HG02588 (cell line): ENCODE measurements around the gene MMRN2.
"Not testable (repeated sequence)": the region's sequence is repeated elsewhere in the genome, so short reads cannot be mapped to it uniquely, and the experiment has no call there.

Experiments
- ATAC-seq: cut with Tn5 transposase; IDR thresholded peaks from one replicate; pipeline ENCODE4 v1.9.1; 2021; ENCODE audit warnings: mild to moderate bottlenecking, moderate library complexity; ENCODE audit not compliant: unreplicated experiment

The MMRN2 gene

DNA sequence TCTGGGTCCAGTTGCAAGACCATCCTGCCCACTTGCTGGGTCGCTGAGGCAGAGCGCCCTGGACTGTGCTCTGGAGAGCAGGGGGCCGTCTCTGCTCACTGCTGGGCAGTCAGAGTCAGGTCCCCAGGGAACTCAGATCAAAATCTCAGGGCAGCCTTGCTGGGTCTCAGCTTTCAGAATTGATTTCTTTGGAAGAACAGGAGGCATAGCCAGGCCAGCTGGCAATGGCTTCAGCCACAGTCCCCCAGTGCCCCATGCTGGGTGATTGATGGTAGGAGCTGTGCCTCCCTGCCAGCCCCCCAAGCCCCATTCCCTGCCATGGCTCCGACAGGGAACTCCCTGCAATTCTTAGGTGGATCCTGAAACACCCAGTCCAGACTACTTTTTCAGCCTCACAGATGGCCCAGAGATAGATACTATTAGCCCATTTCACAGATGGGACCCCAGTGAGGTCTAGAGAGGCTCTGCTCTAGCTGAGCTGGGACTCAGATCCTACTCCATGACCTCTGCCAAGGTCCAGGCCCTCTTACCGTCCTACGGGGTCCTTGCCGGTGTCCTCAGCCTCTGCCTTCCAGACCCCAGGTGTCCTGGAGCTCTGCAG, 467 bp downstream of the MMRN2 start:
- no peak for ATAC-seq

DNA sequence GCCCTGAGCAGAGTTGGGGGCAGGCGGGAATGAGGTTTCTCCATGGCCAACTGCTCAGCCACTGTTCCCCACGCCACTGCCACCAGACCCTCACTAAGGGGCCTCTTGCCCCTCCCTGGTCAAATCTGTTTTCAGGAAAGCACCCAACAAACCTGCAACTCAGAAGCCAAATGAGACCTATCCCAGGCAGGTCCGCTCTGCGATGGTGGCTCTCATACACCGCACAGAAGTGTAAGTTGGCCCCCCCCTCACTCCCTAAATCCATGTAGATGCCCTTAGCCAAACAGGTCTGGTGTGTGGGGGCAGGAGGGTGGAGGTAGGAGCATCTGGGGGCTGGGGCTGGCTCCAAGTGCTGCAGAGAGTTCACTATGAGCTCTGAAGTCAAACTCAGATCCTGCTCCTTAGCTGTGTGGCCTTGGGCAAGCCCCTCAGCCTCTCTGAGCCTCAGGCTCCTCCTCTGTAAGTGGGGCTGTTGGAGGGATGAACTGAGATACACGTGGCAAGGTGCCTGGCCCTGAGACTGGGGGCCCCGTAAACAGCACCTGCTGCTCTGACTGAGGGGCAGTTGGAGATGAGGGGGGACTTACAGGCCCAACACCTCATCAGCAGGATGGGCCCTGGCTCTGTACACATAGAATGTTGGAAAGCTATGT, 1.1 kb downstream of the MMRN2 start:
- ATAC-seq, result no peak

DNA sequence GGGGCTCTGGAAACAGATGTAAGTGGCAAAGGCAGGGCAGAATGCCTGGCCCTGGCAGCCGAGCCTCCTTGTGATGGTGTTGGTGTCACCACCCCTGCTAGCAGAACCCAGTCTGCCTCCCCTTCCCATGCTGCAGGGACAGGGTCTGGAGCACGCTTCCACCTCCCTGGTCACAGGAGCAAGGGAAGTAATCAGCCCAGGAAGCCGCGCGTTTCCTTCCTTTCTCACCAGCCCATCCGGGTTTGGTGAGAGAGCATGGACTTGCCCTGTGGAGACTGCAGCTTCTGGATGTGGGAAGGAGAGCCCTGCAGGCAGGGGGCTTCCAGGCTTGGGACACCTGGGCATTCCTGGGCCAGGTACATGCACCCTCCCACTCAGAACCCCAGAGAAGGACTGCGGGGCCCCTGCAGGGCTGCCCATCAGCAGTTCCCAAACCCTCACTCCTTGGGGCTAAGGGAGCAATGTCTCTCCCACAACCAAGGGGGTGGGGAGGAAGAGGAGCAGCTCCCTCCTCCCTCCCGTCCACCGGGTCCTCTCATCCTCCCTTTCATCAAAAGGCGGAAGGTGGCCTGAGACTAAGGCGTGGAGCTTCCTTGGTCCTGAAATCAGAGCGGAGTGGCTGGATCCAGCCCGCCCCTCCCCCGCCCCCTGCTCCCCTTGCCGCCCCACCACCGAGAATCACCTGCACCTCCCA, 1.8 kb downstream of the MMRN2 start:
- no peak for ATAC-seq

DNA sequence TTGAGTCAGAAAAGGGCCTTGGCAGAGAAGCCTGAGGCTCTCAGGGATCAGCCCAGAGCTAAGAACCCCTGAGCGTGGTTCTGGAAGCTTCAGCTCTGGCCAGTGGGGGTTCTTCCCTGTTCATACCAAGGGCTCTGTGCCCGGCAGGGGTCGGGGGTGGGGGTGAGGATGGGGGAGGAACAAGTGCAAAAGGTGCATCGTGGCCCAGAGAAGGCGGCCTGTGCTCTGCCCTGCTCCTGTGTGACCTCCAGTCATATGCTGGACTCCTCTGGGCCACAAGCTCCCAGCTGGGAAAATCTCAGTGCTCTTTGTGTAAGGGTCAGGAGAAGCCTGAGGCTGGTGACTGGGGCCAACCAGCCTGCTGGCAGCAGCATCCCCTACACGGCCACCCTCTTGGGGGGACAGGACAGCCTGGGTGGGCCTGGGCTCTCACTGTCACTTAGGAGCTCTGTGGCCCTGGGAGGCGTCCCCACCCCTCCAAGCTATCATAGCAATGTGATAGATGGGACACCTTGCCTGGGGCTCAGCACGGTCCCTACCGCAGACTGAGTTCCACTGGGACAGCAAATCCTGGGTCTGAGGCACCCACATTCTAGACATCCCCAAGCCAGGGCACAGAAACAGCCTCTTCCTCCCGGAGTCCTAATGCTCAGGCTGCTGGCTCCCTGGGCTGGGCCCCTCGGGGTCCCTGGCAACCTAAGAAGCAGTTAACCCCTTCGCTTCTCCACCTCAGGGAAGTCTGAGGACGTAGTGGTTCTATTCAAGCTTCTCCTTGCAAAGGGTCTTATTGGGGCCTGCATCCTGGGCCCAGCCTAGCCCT, 2.5 kb downstream of the MMRN2 start:
- no peak for ATAC-seq

DNA sequence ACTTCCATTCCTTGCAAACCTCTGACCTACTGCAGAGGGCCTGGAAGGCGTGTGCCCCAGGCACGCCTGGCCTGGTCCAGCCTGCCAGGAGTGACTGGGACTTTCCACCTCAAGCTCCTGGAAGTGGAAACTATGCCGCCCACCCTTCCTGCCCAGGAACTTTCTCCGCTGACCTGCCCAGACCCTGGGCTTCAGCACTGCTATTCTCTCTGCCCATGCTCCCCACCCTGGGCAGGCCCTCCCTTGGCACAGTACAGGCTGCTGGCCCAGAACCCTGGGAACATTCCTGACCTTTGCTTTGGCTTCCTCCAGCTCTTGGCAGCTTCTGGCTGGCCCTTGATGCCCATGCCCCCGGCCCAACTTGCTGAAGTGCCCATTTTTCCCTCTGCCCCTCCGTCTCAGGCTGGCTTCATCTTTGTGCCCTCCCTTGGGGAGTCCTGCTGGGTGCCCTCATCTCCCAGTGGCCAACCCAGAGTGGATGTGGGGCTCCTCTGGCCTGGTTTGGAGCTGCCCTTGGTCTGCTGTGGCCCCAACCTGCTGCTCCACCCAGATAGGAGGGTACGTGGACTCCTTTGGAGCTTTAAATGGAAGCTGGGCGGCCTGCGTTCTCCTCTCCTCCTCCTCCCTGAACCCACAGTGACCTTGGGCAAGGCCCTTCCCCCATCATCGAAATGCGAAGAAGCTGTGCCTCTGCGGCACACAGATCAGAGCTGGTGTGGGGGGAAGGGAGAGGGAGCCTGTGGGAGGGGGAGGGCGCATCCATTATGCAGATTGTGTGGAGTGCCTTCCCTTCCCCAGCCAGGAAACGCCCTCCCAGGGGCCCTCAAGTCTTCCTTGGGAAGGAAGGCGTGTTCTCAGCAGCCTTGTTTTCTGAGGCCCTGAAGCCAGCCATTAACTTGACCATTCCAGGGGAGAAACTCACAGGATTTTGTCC, 3.4 kb downstream of the MMRN2 start:
- no peak for ATAC-seq

DNA sequence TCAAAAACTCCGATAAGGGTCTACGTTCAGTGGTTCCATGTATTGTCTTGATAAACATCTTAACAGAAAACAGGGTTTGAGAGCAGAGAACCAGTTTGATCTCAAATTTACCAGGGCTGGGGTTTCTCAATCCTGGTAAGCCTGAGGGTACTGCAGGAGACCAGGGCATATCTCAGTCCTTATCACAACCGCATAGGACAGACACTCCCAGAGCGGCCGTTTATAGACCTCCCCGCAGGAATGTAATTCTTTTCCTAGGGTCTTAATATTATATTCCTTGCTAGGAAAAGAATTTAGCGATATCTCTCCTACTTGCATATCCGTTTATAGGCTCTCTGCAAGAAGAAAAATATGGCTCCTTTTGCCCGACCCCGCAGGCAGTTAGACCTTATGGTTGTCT, 4.7 kb downstream of the MMRN2 start:
- ATAC-seq, result not testable (repeated sequence)

DNA sequence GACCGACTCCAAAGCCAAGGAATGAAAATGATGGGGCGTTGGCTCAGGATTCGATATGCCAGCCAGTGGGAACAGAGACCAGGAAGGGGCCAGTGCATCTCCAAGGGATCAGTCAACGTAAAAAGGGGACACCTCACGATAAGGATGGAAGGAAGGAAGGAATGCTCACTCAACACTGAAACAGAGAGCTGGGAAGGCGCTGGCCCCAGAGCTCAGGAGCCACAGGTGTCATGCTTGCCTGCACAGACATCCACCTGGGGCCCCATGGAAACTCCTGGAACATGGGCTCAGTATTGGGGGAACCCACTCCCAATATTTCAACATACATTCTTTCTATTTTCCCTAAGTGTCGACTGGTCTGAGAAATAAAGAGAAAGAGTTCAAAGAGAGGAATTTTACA, 5.3 kb downstream of the MMRN2 start:
- ATAC-seq, result no peak

DNA sequence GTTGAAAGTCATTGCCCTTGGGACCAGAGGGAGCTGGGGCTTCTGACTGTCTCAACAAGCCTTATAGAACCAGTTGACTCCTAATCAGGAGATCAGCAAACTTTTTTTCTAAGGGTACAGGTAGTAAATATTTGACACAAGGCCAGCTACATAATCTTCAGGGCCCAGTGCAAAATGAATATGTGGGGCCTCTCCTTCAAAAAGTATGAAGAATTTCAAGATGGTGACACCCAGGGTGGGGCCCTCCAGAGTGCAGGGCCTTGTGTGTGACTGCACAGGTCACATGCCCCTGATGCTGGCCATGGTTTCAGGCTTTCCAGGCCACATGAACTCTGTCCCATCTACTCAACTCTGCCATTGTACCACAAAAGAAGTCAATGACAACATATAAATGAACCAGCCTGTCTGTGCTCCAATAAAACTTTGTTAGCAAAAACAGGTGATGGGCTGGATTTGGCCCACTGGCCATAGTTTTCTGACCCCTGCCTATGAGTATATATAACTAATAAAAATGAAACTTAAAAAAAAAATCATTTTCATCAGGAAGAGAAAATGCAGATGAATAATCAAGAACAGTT, 6.1 kb downstream of the MMRN2 start:
- no peak for ATAC-seq

DNA sequence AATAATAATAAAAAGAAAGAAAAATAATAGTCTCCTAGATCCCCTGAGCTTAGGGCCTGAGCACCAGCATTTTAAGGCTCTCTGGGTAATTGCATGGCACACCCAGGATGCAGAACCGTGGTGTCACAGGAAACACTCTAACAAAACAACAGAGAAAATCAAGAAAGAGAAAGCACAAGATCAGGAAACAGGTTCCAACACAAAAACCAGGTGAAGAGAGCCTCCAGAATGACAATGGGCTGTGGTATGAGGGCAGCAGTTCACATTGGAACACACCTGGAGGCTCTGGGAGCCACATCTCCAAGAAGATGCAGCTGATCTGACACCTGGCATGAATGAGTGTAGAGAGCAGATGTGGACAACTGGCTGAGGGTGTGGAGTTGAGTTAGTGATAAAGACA, 7.1 kb downstream of the MMRN2 start:
- ATAC-seq, result no peak

DNA sequence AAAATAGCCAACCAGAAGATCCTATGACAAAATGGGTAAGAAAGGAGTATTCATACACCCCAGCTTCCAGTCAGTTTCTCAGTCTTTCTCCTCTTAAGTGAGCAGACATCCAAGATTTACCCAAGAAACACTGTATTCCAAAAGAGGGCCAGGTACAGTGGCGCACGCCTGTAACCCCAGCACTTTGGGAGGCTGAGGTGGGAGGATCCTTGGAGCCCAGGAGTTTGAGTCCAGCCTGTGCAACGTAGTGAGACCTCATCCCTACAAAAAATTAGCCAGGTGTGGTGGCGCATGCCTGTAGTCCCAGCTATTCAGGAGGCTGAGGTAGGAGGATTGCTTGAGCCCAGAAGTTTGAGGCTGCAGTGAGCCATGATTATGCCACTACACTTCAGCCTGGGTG, 9.6 kb downstream of the MMRN2 start:
- not testable (repeated sequence) for ATAC-seq

DNA sequence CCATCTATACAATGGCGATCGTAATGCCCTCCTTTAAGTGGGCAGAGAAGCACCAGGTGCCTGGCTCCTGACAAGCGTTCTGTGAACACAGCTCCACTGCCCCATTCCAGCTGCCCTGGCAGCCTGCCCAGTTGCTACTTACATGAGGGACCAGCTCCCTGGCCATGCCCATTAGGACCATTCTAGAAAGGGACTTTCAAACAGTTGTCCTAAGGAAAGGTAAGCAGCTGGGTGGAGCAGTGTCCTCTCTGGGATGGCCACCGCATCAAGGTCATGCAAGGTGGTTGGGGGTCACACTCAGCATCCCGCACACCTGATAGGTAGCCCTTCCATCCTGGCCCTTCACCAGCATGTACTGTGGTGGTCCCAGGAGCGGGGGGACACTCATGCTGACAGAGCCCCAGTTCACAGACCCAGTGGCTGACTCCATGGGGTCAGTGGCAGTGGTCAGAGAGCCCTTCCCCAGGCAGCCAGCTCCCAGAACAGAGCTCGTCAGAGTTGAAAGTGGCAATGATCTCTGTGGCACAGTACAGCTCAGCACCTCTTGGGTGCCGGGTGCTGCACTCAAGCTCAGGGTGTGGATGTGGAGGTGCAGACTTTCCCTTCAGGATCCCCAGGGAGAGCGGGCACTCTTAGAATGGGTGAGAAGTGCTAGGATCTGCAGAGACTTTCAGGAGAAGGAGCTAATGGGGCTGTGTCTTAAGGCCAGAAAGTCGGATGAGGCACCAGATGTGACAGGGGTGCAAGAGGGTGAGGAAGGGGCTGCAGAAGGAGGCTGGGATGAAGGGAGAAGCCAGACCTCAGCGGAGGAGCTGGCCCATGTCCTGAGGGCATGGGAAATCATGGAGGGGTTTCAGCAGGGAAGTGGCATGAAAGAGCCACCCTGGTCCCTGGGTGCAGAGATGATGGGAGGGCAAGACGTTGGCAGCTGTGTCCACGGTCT, 10.9 kb downstream of the MMRN2 start:
- ATAC-seq, result no peak

DNA sequence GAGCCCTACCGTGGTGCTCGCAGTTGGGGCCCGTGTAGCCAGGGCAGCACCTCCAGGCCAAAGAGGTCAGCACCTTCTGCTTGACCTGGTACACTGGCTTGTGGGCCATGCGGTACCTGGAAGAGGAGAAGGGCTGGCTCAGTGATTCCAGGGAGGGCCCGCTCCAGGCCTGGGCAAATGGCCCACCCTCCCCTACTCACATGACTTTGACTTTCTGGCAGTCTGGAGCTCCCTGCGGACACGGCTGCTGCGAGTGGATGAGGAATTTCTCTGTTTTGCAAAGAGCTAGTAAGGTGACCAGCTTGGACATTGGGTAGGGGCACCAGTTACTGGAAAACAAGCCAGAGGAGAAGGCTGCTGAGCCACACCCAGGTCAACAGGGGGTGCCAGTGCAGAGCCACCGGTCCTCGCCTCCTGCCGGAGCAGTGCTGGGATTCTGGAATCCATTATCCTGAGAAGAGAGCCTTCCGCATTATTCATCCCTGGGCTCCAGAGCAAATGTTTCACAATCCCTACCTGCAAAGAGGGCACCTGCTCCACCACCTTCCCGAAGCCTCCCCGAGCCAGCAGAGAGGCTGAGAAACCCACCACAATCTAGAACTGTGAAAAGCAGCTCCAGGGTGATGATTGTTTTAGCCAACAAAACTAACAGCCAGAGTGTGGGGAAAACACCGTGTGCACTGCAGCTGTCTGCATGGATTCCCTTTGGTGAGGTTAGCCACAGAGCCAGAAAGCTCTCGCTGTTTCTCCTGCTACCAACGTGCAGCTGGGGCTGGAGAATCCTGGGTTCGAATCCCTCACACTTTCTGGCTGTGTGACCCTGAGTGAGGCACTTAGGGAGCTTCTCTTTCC, 11.8 kb downstream of the MMRN2 start:
- no peak for ATAC-seq

DNA sequence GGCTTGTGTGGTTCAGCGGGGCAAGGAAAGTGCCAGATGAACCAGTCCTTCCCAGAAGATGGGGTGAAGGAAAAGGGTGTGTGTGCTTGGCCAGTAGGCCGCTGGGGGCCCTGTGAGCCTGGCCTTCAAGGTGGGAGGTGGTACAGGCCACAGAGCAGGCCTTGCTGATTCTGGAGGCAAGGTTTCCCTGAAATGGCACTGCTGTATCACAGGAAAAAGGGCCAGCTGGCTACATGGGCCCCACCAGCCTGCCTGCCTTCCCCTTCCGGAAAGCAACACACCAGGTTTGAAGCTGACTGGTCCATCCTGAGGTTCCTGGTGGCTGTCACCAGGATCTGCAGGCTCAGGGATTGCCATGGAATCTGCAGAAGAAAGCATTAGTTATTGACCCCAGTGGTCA, 12.5 kb downstream of the MMRN2 start:
- no peak for ATAC-seq

DNA sequence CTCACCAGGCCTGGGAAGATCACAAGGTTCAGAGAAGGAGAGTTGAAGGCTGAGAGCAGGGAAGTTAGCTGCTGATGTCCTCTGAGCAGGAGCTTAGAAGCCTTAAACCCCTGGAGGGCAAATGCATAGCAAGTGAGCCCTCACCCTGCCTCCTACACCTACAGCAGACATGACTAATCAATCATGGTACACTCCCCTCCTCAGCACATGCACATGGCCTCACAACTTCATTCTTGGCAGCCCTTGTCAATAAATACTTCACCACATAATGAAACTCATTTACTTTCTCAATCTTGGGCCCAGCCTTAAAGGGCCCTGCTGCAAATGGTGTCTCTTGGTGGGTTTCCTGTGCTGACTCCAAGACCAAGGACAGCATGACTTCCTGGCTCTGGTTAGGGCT, 12.9 kb downstream of the MMRN2 start:
- ATAC-seq, result no peak

DNA sequence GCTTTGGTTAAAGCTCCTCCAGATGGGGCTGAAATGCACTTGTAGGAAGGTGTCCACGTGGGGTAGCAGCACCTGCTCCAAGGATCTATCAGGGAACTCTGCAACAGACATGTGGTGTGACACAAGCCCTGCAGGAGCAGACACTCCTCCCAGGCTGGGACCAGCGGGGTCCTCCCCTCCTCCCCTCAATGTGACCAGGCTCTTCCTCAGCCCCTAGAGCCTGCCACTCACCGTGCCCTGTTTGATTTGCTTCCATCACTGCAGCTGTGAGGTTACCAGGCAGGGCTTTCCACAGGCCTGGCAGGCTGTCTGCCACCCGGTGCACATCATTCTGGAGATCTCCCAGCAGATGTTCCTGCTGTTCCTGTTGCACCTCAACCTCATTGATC, 13.4 kb downstream of the MMRN2 start:
- no peak for ATAC-seq

DNA sequence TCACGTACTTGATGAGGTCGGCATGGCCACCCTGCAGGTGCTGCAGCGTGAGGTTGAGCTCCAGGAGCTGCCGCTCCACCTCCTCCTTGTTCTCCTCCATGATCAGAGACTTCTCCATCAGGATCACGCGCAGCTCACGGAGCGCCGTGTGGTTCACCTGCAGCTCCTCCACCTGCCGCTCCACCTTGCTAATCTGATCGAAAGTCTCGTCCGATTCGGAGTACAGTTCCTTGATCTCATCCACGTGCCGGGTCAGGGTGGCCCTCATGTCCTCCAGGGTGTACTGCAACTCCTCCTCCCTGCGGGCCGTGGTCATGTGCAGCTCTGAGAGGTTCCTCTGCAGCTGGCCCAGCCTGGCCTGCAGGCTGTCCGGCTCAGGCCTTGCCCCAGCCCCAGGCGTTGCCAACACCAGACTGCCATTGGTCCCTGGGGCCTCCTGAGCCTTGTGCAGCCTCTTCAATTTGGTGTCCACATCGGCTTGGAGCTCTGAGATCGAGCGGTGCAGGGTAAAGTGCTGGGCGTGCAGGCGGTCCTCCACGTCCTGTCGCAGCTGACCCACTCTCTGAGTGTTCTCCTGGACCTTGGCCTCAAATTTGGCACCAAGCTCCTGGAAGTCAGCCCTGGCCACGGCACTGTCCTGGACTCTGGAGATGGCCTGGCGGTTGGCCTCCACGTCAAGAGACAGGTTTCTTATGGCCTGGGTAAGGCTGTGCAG, 13.9 kb downstream of the MMRN2 start:
- ATAC-seq, result no peak

DNA sequence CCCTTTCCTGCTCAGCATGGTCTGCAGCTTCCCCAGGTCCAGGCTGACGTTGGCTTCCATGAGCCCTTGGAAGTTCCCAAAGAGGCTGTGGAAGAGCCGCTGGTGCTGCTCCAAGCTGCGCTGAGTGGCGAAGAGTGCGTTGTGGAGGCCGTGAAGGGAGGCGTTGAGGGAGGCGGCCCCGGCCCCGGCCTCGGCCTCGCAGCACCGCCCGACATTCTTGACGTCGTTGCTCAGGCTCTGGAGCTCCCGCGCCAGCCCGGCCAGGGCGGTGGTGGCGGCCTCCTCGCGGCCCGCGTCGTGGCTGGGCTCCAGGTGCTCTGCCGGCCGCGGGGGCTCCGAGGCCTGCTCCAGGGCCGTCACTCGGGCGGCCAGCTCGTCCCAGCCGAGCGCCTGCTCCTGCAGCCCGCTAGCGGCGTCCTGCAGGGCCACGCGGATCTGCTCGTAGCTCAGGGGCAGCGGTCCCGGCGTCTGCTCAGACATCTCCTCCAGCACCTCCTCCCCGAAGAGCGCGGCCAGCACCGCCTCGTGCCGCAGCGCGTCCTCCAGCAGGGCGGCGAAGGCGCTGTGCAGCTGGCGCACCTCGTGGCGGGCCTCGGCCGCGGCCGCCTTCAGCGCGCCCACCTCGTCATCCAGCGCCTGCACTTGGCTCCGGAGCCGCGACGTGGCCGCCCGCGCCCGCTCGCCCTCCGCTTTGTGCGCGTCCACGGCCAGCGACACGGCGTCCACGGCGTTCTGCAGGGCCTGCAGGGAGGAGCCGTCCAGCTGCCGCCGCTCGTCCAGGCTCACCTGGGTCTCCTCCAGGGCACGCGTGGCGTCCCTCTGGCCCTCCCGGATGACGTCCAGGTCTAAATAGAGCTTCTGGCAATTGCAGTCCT, 14.7 kb downstream of the MMRN2 start:
- no peak for ATAC-seq
